Measurements from ENCODE around the gene PITPNB.

Gene PITPNB

DNA sequence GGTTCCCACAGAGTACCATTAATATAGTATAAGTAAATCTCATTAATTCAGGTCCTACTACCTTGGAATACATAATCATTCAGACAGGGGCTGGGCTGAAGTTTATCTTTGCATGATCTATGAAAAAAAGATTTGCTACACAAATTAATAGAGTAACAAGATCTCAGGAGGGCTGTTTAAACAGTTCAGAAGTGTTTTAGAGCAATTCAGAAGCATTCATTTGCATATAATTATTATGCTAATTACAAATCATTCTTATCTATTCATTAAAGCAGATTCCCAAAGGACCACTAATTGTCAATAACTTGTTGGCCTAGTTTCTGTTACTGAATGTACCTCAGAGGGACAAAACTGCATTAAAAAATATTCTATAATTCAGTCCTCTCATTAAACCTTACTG, 40.5 kb downstream of the PITPNB start:
- TF ChIP-seq ZNF274 (IDR thresholded peaks at IDR 0.05; ENCODE audit: low read depth, low read length) = no peak
- H3K4me3 ChIP-seq (ENCODE audit: low read length) = no peak overlapping the region

- TF ChIP-seq ZNF274 (IDR thresholded peaks at IDR 0.05; ENCODE audit: low read depth, low read length) = no peak
- H3K4me3 ChIP-seq (ENCODE audit: low read length) = no peak overlapping the region
Observed at GRCh38 chr22:27877501-27877900, 41.6 kb downstream of the PITPNB start.

DNA sequence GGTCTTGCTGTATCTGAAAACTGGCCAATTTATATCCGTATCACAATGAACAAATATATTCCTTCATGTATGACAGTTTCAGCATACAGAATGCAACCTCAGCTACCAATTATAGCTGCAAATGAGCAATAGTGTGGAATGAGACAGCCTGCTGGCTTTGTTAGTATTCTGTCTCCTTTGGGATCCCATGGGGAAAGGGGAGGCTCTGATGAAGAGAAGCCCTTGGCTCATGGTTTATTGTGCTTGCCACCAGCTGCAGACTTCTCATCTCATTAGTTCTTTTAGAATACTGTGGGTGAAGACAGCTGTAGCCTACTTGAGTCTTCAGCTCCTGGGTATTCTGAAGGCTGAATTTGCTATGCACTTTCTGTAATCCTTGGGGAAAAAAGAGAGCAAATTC, 42.4 kb downstream of the PITPNB start:
- TF ChIP-seq ZNF274 (IDR thresholded peaks at IDR 0.05; ENCODE audit: low read depth, low read length) = no peak
- no peak overlapping the region for H3K4me3 ChIP-seq (ENCODE audit: low read length)

GRCh38 chr22:27875951-27876350, 43.1 kb downstream of the PITPNB start:
- H3K4me3 ChIP-seq (ENCODE audit: low read length) = no peak overlapping the region
- no peak for TF ChIP-seq ZNF274 (IDR thresholded peaks at IDR 0.05; ENCODE audit: low read depth, low read length)

DNA sequence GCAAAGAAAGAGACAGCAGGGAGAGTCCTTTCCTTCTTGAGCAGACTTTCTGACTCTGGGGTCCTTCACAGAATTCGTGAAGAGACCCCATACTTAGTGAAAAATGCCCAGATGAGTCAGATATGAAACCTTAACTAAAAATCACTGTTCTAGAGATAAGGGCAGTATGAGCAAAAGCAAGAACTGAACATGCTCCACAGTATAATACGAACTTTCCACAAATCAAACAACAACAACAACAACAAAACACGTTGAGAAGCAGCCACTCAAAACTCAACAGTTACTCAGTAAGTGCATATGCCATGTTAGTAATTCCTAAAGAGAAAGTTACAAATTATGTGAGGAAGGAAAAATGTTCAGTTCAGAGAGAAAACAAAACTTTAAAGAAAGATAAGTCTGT, 44.3 kb downstream of the PITPNB start:
- no peak overlapping the region for H3K4me3 ChIP-seq (ENCODE audit: low read length)
- no peak for TF ChIP-seq ZNF274 (IDR thresholded peaks at IDR 0.05; ENCODE audit: low read depth, low read length)

GRCh38 chr22:27874185-27874584, 44.9 kb downstream of the PITPNB start:
- TF ChIP-seq ZNF274 (IDR thresholded peaks at IDR 0.05; ENCODE audit: low read depth, low read length) = no peak
- no peak overlapping the region for H3K4me3 ChIP-seq (ENCODE audit: low read length)

GRCh38 chr22:27873472-27873871, 45.6 kb downstream of the PITPNB start:
- H3K4me3 ChIP-seq (ENCODE audit: low read length) = no peak overlapping the region
- TF ChIP-seq ZNF274 (IDR thresholded peaks at IDR 0.05; ENCODE audit: low read depth, low read length) = no peak

DNA sequence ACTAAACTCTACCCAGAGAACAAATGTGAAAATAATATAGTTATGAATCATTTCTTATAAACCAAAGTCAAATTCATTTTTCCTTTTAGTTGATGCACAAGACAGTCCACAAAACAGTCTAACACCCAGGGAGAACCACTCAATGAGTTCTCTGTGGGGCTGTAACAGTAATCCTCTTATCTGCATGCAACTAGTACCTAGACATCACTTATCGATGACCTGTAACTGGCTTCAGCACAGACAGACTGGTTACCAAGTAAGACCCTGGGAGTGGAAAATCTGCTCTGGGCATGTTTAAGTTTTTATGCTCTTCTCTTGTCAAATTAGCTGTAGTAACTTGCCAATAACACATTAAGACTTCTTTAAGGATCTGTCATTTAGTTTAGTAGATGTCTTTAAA, 46.6 kb downstream of the PITPNB start:
- H3K4me3 ChIP-seq (ENCODE audit: low read length) = no peak overlapping the region
- no peak for TF ChIP-seq ZNF274 (IDR thresholded peaks at IDR 0.05; ENCODE audit: low read depth, low read length)

DNA sequence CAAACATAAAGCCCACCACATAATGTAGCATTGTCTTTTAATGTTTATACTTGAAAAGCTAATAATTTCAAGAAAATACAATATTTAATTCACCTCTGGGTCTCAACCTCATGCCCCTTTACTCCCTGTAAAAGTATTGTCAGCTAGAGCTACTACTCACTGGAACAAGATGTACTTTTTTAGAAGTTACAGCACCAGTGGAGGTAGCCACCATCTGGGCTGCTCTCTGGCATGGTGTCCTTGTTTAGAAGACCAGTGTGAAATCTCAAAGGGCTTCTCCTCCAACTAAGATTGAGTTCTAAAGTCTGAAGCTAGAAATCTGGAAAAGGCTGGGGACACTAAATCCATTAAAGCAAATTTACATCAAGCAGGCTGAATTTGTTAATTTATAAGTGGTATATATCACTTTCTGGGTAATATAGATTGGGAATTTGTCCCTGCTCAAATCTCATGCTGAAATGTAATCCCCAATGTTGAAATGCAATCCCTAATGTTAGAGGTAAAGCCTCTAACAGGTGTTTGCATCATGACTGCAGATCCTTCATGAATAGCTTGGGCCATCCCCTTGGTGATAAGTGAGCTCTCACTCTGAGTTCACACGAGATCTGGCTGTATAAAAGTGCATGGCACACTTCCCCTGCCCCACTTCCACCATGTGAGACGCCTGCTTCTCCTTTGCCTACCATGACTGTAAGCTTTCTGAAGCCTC, 47.6 kb downstream of the PITPNB start:
- TF ChIP-seq ZNF274 (IDR thresholded peaks at IDR 0.05; ENCODE audit: low read depth, low read length) = no peak
- H3K4me3 ChIP-seq (ENCODE audit: low read length) = no peak overlapping the region

DNA sequence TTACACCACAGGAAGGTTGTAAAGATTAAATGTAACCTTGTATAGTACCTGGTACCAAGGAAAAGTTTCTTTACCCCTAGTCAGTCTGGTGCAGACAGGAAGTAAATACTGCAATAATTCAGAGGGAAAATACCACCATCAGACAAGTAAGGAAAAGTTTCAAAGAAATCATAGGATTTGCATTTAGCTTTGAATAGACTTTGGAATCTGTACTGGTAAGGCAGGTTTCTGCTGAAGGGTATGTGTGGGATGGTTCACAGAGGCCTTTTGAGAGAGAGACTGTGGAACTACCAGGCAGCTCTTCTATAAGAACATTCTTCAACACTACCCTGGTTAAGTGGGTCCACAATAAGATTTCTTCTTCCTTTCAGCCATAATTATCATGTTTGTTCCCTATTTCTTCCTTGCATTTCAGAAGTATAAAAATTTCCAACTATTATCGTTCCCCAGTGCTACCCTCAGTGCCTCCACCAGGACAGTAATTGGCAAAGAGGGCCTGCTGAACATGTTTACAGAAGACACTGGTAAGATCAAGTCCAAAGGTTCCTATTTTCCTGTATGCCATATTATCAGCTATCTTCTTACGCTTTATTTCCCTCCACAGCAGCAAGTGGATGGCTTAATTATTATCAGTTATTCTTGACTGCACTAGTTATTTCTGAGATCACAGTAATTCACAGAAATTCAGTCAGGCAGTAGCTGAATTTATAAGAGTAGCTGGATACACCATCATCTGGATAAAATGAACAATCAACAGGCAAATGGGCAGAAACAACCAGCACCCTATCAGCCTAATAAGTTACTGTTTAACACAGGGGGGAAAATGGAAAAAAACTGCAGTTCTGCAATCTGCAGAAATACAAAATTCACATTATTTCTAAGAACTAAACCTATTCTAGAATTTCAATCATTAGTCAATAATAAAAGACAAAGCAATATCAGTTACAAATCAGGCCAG, 48.5 kb downstream of the PITPNB start:
- no peak for TF ChIP-seq ZNF274 (IDR thresholded peaks at IDR 0.05; ENCODE audit: low read depth, low read length)
- H3K4me3 ChIP-seq (ENCODE audit: low read length) = no peak overlapping the region

DNA sequence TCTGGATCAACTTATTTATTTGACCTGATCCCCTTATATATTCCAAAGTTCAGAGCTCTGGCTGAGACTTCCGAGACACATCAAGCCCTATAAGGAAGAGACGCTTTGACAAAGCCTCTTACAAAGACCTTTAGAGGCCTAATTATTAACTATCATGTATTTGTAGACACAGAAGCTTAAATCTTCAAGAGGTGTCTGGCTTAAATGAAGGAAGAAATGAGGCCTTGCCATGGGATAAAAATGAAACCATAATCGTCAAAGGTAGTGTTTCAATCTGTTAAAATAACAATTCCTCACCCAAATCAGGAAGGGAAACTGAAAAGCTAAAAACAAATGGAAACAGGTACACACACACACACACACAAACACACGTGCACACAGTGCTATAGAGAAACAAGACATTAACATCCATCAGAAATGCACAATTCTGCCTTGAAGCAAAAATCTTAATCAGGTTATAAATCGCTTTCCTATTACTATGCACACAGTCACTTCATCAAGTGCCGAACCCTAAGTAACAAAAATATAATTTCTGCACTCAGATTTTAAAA, 50.2 kb downstream of the PITPNB start:
- TF ChIP-seq ZNF274 (IDR thresholded peaks at IDR 0.05; ENCODE audit: low read depth, low read length) = no peak

DNA sequence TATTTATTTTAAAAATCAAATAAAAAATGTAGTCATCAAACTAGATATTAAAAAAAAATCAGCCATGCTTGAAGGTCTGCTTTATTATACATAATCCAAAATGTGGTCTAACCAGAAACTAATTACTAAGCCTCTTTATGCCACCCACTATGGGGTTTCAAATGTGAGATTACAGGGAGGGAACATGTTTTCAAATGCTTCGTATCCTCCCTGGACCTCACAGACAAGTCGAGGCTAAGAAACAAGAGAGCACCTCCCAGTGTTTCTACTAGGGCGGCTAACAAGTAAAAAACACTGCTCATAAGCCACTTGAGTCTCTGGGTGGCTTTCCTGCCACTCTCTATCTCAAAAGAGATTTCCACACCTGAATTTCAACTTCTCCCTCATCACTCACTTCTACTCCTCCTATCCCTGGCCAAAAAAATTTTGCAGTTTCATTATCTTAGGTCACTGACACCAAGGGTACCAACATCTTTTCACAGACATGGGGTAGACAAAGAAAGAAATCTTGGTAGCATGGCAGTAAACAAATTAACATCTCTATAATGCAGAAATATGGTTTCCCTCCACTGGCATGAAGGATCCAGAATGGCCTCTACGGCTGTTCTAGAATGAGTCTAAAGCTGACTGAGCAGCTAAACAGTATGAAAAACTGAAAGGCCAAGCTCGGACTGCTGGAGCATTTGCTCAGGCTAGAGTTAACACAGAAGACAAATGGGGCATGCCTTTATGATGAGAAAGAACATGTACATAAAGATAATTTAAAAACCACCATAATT, 50.9 kb downstream of the PITPNB start:
- no peak overlapping the region for H3K4me3 ChIP-seq (ENCODE audit: low read length)
- TF ChIP-seq ZNF274 (IDR thresholded peaks at IDR 0.05; ENCODE audit: low read depth, low read length) = no peak

More for the DNA sequence above, 50.2 kb downstream of the PITPNB start:
- no peak overlapping the region for H3K4me3 ChIP-seq (ENCODE audit: low read length)

DNA sequence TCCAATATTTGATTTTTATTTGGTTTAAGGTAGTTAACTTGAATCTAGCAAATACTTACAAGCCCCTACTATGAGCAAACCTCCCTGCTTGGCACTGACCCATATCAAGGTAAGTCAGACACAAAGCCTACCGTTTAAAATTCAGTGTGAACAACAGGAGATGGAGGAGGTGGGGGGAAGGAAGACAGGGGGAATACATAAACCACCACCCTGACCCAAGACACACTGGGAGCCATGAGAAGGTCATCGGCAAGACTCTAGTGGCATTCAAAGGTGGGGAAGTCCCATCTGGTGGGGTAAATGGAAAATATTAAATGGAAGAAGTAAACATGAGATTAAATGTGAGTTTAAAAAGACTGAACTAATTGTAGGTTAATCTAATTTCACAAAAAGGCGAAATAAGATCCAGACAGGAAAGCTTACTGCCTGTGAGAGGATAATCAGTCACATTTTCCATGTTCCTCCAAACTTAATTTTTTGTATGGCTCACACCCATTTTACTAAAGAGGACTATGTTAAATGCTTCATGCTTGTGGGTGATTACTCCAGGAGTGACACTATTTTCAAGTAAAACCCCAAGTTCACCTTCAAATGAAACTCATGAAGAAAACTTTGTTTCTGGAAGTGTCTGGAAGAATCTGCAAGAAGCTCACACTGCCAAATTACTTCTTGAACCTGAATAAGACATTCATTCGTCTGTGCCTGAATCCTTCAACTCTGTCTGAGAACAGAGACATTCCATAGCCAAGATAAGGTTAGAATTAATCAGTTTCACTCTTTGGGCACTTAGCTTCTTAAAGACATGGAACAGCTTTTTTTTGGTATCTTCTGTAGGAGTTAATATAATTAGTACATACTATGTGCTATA, 51.7 kb downstream of the PITPNB start:
- TF ChIP-seq ZNF274 (IDR thresholded peaks at IDR 0.05; ENCODE audit: low read depth, low read length) = no peak
- H3K4me3 ChIP-seq (ENCODE audit: low read length) = no peak overlapping the region

All from GM08714 (cell line).